Tibial nerve (tissue), 4 donors: ENCODE measurements around the gene NTM.

Experiments
- EP300 ChIP-seq, 2 donors: sonication (generic); formaldehyde crosslinking; IDR thresholded peaks; one replicate each; pipeline ENCODE4 v1.6.1; 2017; ENCODE audit warnings: antibody characterized with exemption in 2 of 2, mild to moderate bottlenecking in 1 of 2
- POLR2A ChIP-seq, 2 donors: fragments of 450-650 bp; IDR thresholded peaks; one replicate each; pipeline ENCODE4 v1.6.1; 2017; ENCODE audit warnings: antibody characterized with exemption in 2 of 2, mild to moderate bottlenecking in 2 of 2, moderate library complexity in 2 of 2
- TF ChIP-seq, protein P1 (sequence below), 5 experiments: fragments of 200-600 bp in 3 of 5; fragments of 450-650 bp in 2 of 5; sonication (generic) in 3 of 5; IDR thresholded peaks; one replicate each; pipeline ENCODE4 v1.5.1; 2016 to 2019; ENCODE audit warnings: antibody characterized with exemption in 5 of 5, mild to moderate bottlenecking in 3 of 5, moderate library complexity in 2 of 5

DNA sequence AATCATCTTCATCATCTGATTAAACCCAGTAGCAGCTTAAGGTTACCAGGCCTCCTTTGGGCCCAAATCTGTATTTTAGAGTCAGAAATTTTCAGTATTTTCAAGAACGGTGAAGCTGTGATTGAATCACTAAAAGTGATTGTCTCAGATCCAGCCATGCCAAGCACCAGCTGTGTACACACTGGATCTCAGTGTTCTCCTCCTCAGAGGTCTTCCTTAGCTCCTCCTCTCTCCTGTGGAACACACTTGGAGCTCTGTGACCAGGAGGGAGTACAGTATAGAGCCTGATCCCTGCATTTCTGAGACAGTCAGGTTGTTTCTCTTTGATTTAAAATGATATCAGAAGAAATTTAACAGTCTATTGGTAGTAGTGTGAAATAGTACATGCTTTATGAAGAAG, 401.1 kb downstream of the NTM start:
- TF ChIP-seq, protein P1, sequence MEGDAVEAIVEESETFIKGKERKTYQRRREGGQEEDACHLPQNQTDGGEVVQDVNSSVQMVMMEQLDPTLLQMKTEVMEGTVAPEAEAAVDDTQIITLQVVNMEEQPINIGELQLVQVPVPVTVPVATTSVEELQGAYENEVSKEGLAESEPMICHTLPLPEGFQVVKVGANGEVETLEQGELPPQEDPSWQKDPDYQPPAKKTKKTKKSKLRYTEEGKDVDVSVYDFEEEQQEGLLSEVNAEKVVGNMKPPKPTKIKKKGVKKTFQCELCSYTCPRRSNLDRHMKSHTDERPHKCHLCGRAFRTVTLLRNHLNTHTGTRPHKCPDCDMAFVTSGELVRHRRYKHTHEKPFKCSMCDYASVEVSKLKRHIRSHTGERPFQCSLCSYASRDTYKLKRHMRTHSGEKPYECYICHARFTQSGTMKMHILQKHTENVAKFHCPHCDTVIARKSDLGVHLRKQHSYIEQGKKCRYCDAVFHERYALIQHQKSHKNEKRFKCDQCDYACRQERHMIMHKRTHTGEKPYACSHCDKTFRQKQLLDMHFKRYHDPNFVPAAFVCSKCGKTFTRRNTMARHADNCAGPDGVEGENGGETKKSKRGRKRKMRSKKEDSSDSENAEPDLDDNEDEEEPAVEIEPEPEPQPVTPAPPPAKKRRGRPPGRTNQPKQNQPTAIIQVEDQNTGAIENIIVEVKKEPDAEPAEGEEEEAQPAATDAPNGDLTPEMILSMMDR (IDR thresholded peaks at IDR 0.05): no peak
- TF ChIP-seq POLR2A (IDR thresholded peaks at IDR 0.05): no peak
- no peak for TF ChIP-seq EP300 (IDR thresholded peaks at IDR 0.05)
